HG02885 (cell line): ENCODE measurements around the gene SNAP25.

Experiments used
- ATAC-seq: cut with Tn5 transposase; IDR thresholded peaks from one replicate; pipeline ENCODE4 v1.9.1; 2021; ENCODE audit warnings: mild to moderate bottlenecking; ENCODE audit not compliant: unreplicated experiment, poor library complexity

Gene SNAP25

GRCh38 chr20:10259166-10259565 is 40.5 kb downstream of the SNAP25 start:
- ATAC-seq, result no peak

DNA sequence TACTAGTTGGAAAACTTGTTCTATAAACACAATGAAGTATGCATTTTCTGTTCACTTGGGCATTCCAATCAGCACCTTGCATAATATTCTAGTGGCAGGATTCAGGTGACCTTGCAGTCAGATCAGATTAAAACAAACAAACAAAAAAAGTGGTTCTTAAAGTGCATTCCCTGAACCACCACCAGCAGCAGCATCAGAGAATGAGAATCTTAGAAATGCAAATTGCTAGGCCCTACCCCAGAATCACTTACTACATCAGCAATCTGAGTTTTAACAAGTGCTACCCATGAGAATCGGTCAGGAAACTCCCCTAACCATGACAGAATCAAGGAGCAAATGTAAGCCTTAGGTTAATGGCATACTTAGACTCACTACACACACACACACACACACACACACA is 41.7 kb downstream of the SNAP25 start:
- no peak for ATAC-seq

DNA sequence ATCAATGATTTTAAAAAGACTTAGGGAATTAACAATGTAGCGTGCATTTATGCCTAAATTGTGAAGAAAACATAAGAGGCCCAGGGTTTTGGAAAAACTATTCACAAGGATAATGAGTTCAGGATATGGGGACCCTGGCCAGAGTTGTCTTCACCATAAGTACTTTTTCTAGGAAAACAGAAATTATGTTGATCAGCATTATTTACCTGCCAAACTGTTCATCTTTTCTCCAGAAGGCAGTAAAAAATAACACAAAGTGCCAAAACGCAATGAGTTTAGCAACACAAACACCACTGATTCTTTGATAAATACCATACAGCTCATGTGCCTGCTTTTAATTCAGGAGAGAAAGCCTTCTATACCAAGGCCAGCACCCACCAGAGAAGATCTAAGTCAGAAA is 43.1 kb downstream of the SNAP25 start:
- ATAC-seq, result no peak

- ATAC-seq, result no peak
Measured at GRCh38 chr20:10263385-10264165, 44.9 kb downstream of the SNAP25 start.

GRCh38 chr20:10264166-10264558 is 45.5 kb downstream of the SNAP25 start:
- ATAC-seq, result no peak

DNA sequence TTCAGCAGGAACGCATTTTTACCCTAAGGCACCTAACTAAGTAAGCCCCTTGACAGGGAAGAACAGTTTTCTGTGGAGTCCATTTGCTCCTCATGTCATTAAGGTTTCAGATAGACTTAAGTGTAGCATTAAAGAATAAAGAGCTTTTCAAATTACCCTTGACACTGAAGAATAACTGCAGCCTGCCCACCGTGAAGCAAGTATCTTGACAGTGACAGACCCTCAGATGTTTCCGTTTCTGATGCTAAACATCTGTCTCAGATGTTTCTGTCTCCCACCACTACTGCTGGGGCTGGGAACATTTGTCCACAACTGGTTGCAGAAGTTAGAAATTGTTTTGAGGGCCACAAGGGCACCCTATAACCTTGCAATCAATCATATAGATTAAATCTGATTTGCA is 50.0 kb downstream of the SNAP25 start:
- no peak for ATAC-seq

DNA sequence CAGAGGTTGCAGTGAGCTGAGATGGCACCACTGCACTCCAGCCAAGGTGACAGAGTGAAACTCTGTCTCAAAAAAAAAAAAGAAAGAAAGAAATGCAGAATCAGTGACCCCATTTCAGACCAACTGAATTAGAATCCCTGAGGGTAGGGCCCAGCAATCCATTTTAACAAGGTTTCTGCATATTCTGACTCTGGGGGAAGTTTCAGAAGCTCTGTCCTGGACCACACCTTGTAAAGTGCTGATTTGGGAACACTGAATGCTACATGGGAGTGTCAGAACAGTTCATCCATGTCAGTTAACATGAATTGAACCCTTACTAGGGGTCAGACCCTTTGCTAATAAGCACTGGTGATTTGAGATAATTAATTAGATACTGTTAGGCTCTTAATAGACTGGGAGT is 52.0 kb downstream of the SNAP25 start:
- no peak for ATAC-seq

GRCh38 chr20:10271494-10272219 is 53.0 kb downstream of the SNAP25 start:
- ATAC-seq, result no peak

GRCh38 chr20:10276878-10277580 is 58.4 kb downstream of the SNAP25 start:
- no peak for ATAC-seq

DNA sequence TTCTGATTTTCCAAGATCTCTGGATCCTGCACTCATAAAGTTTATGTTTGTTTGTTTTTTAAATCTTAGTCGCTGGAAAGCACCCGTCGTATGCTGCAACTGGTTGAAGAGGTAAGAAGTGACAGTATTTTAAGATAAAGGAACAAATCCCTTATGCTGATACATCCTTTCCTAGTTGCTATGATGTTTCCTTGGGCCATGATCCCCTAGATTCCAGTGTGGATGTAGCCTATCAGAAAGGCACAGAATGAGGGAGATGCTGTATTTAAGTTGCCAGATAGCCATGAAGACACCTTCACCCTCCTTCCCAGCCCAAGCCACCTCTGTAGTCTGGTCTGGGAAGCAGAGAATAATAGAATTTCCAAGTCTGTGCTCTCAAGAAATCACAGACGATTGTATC is 59.0 kb downstream of the SNAP25 start:
- ATAC-seq, result no peak

- no peak for ATAC-seq
Measured at GRCh38 chr20:10278412-10278811, 59.8 kb downstream of the SNAP25 start.

- ATAC-seq, result no peak
Measured at GRCh38 chr20:10280018-10280908, 61.6 kb downstream of the SNAP25 start.

GRCh38 chr20:10281911-10282310 is 63.3 kb downstream of the SNAP25 start:
- no peak for ATAC-seq

DNA sequence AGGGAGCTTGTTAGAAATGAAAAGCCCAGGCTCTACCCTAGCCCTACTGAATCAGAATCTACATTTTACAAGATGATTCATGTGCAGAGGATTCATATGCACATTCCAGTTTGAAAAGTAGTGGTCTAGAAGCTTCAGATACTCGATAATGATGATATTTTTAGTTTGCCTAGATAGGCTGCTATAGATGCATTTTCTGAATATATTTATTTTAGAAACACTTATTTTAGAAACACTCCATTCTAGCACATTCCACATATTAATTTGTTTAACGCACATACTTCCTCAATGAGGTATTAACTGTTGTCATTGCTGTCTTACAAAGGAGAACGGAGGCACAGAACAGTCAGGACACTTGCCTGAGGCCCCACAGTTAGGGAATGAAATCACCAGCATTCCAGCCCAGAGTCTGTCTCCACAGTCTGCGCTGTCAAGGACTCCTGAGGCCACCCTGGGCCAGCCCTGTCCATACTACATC is 64.4 kb downstream of the SNAP25 start:
- no peak for ATAC-seq

- ATAC-seq, result no peak
Measured at GRCh38 chr20:10286356-10286755, 67.7 kb downstream of the SNAP25 start.

DNA sequence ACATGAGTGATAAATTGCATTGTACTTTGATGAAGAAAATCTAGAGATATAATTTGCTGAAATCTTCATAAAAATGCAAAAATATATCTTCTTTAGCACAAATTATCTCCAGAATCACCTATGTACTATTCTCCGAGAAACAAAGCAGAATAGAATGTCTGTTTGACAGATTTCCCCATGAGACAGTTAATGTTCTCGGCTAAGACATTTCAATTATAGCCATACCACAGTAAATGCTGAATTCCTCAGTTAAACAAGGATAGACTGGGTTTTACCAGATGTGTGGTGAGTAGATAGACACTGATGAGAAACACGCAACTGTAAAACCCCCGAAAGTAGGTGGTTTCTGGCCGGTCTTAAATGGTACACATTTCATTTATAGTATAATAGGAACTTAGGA is 69.8 kb downstream of the SNAP25 start:
- ATAC-seq, result no peak

GRCh38 chr20:10288954-10289646 is 70.5 kb downstream of the SNAP25 start:
- no peak for ATAC-seq

DNA sequence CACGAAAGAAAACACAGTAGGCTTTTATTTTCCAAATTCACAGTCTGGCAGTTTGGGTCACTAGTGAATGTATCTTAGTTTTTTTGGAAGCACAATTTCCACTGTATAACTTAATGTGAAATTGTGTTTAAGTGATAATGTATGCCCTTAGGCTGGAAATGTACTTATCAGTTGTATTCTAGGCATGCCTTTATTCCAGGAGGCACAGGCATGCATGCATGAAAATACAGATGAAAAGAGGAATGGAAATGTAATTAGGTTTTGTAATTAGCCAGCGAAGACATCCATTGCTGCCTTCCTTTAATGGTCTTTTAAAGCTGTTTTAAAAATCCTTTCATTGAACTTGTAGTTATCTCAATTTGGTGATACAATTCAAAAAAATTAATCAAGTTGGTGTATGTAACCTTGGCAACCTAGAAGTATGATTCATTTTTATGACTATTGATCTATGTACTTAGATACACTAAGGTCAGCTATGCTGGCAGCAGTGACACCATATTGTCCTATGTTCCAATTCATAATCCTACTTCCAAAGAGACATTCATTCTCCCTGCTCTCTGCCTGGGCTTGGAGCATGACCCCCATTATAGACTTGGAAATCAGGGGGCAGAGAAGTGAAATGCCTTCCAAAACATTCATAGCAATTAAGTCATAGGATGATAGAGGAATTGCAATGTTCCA is 73.1 kb downstream of the SNAP25 start:
- ATAC-seq, result no peak

GRCh38 chr20:10297223-10297622 is 78.6 kb downstream of the SNAP25 start:
- ATAC-seq, result no peak
